KMS-11 (cell line): ENCODE measurements around the gene PDGFA.

Experiments
- H2AFZ ChIP-seq: fragments of 200-600 bp; sonication (generic); 2 replicates; pipeline ENCODE4 v1.6.1; 2016; ENCODE audit warnings: antibody characterized with exemption, mixed run types, low read depth
- H3K27ac ChIP-seq: fragments of 200-600 bp; sonication (generic); 2 replicates; pipeline ENCODE4 v1.6.1; 2016; ENCODE audit warnings: mild to moderate bottlenecking, mixed run types
- H3K27me3 ChIP-seq: fragments of 200-600 bp; sonication (generic); 2 replicates; pipeline ENCODE4 v1.6.1; 2017; ENCODE audit warnings: mild to moderate bottlenecking, low read depth, mixed run types, moderate library complexity; ENCODE audit not compliant: insufficient read depth
- H3K36me3 ChIP-seq: fragments of 200-600 bp; sonication (generic); 2 replicates; pipeline ENCODE4 v1.6.1; 2017; ENCODE audit warnings: mild to moderate bottlenecking, mixed run types; ENCODE audit not compliant: insufficient read depth
- H3K4me1 ChIP-seq: fragments of 200-600 bp; sonication (generic); 2 replicates; pipeline ENCODE4 v1.6.1; 2016; ENCODE audit warnings: mild to moderate bottlenecking, low read depth, mixed run types; ENCODE audit not compliant: poor library complexity, severe bottlenecking
- H3K4me2 ChIP-seq: fragments of 200-600 bp; sonication (generic); 2 replicates; pipeline ENCODE4 v1.7.0; 2016; ENCODE audit warnings: mild to moderate bottlenecking, mixed run types
- H3K4me3 ChIP-seq: fragments of 200-600 bp; sonication (generic); IDR thresholded peaks from 2 replicates; pipeline ENCODE4 v1.6.1; 2017; ENCODE audit warnings: low read depth, low read length, mixed read lengths; ENCODE audit not compliant: insufficient read depth
- H3K79me2 ChIP-seq: fragments of 200-600 bp; sonication (generic); 2 replicates; pipeline ENCODE4 v1.6.1; 2016; ENCODE audit warnings: low read depth, mixed run types; ENCODE audit not compliant: insufficient read depth
- H3K9ac ChIP-seq: fragments of 200-600 bp; sonication (generic); 2 replicates; pipeline ENCODE4 v1.6.1; 2016; ENCODE audit warnings: mild to moderate bottlenecking, mixed run types
- H4K20me1 ChIP-seq: fragments of 200-600 bp; sonication (generic); 2 replicates; pipeline ENCODE4 v1.6.1; 2016; ENCODE audit warnings: mild to moderate bottlenecking, mixed run types; ENCODE audit not compliant: insufficient read depth
- CTCF ChIP-seq: fragments of 200-600 bp; sonication (generic); conservative IDR thresholded peaks from 2 replicates; pipeline ENCODE4 v1.6.1; 2017; ENCODE audit warnings: low read depth, mild to moderate bottlenecking, antibody characterized with exemption, low read length, moderate library complexity, mixed read lengths

Gene PDGFA

GRCh38 chr7:465710-466400, 53.8 kb downstream of the PDGFA start:
- no peak overlapping the region for H2AFZ ChIP-seq
- TF ChIP-seq CTCF, result no peak
- H4K20me1 ChIP-seq, result no peaks in the 10 kb centered on the region
- no peaks in the 10 kb centered on the region; the same call in 1 of the 2 replicates for H3K27me3 ChIP-seq
- no peaks in the 10 kb centered on the region for H3K4me1 ChIP-seq
- no peaks in the 10 kb centered on the region for H3K79me2 ChIP-seq
- no peaks in the 10 kb centered on the region for H3K36me3 ChIP-seq
- H3K4me2 ChIP-seq, result no peak overlapping the region
- H3K4me3 ChIP-seq, result no peak overlapping the region
- no peak overlapping the region for H3K9ac ChIP-seq
- H3K27ac ChIP-seq, result no peak overlapping the region

- Histone ChIP-seq H3K9ac (no peak overlapping the region), H3K4me3 (no peak overlapping the region), H2AFZ (no peak overlapping the region), H3K36me3 (no peaks in the 10 kb centered on the region), H3K4me1 (no peaks in the 10 kb centered on the region), H4K20me1 (no peaks in the 10 kb centered on the region), H3K4me2 (no peak overlapping the region), H3K27ac (no peak overlapping the region), H3K27me3 (peaks cover 9% of the 10 kb centered on the region; the same call in 1 of the 2 replicates), H3K79me2 (no peaks in the 10 kb centered on the region)
- TF ChIP-seq CTCF, result no peak
Observed at GRCh38 chr7:464454-465401, 54.9 kb downstream of the PDGFA start.

- Histone ChIP-seq H3K9ac (no peak overlapping the region), H3K27ac (no peak overlapping the region), H3K4me1 (no peaks in the 10 kb centered on the region), H3K4me2 (no peak overlapping the region), H3K27me3 (peaks cover 9% of the 10 kb centered on the region; the same call in 1 of the 2 replicates), H3K4me3 (no peak overlapping the region), H4K20me1 (no peaks in the 10 kb centered on the region), H3K36me3 (no peaks in the 10 kb centered on the region), H3K79me2 (no peaks in the 10 kb centered on the region), H2AFZ (no peak overlapping the region)
- no peak for TF ChIP-seq CTCF
Observed at GRCh38 chr7:463817-464453, 55.7 kb downstream of the PDGFA start.

GRCh38 chr7:463362-463781, 56.3 kb downstream of the PDGFA start:
- H3K4me1 ChIP-seq, result no peaks in the 10 kb centered on the region
- H3K27ac ChIP-seq, result no peak overlapping the region
- H3K36me3 ChIP-seq, result no peaks in the 10 kb centered on the region
- no peak for TF ChIP-seq CTCF
- H3K9ac ChIP-seq, result no peak overlapping the region
- no peaks in the 10 kb centered on the region for H3K79me2 ChIP-seq
- H2AFZ ChIP-seq, result no peak overlapping the region
- H3K27me3 ChIP-seq, result peaks cover 9% of the 10 kb centered on the region; the same call in 1 of the 2 replicates
- H3K4me2 ChIP-seq, result no peak overlapping the region
- H3K4me3 ChIP-seq, result no peak overlapping the region
- H4K20me1 ChIP-seq, result no peaks in the 10 kb centered on the region
